Gastrocnemius medialis (tissue), 4 donors: ENCODE results near the gene SUCLG1. TPM values are rescaled to one million over a fixed set of nuclear protein-coding genes. Genes with fewer than 3 reads are reported as not detected.

Experiments
- ATAC-seq, 2 donors: fragments of 150-250 bp; one replicate each; pipeline ENCODE4 v1.9.1; 2016
- DNase-seq, 2 donors: peaks; one replicate each; pipeline ENCODE4 v3.0.0-alpha.2; 2019
- H3K27ac ChIP-seq, 4 donors: fragments of 200-600 bp; sonication (generic); 1 replicate in 1 of 4; 2 replicates in 3 of 4; pipeline ENCODE4 v1.5.1; 2016 to 2018; ENCODE audit warnings: mild to moderate bottlenecking in 2 of 4, moderate library complexity in 1 of 4
- H3K27me3 ChIP-seq, 3 donors: fragments of 200-600 bp; sonication (generic) in 2 of 3; 1 replicate in 1 of 3; 2 replicates in 2 of 3; pipeline versions ENCODE4 v1.5.1 to v1.6.0; 2016 to 2019; ENCODE audit warnings: mild to moderate bottlenecking in 1 of 3, moderate library complexity in 1 of 3
- H3K36me3 ChIP-seq, 2 donors: fragments of 200-600 bp; sonication (generic) in 1 of 2; one replicate each; pipeline ENCODE4 v1.5.1; 2017 to 2018
- H3K4me1 ChIP-seq, 2 donors: fragments of 200-600 bp; sonication (generic) in 1 of 2; one replicate each; pipeline ENCODE4 v1.5.1; 2016 to 2017; ENCODE audit warnings: mild to moderate bottlenecking in 2 of 2
- H3K4me3 ChIP-seq, 4 donors: fragments of 200-600 bp; sonication (generic) in 3 of 4; 1 replicate in 1 of 4; 2 replicates in 3 of 4; pipeline ENCODE4 v1.5.1; 2016 to 2019; ENCODE audit warnings: mild to moderate bottlenecking in 2 of 4
- H3K9me3 ChIP-seq, 3 donors: fragments of 200-600 bp; sonication (generic) in 2 of 3; 1 replicate in 1 of 3; 2 replicates in 2 of 3; pipeline ENCODE4 v1.5.1; 2016 to 2019
- POLR2A ChIP-seq, 2 donors: fragments of 450-650 bp; IDR thresholded peaks; one replicate each; pipeline ENCODE4 v1.6.1; 2017; ENCODE audit warnings: antibody characterized with exemption in 2 of 2, mild to moderate bottlenecking in 2 of 2, moderate library complexity in 2 of 2
- in situ Hi-C, 4 donors: fragments of 200-750 bp; cut with MboI; loops; one replicate each; pipeline versions ENCODE4 v1.15.0 to v1.8.0; 2017; ENCODE audit warnings: low sequenced_read_pairs in 4 of 4
- intact Hi-C: fragments of 100-400 bp; cut with DNase I; formaldehyde crosslinking; loops from one replicate; pipeline ENCODE4 v1.15.1; 2023; ENCODE audit warnings: low total_unique reads
- total RNA-seq, 4 donors: library from RNA; depleted of rRNA; stranded (reverse); fragments of >200 nt; gene quantifications; one replicate each; pipeline versions ENCODE4 v1.1.0 to v1.2.3, GENCODE V29; 2016
- TF ChIP-seq, protein P1 (sequence below), 5 experiments: fragments of 450-650 bp in 3 of 5; fragments of 200-600 bp in 2 of 5; sonication (generic) in 2 of 5; IDR thresholded peaks in 4 of 5; conservative IDR thresholded peaks in 1 of 5; 1 replicate in 4 of 5; 2 replicates in 1 of 5; pipeline ENCODE4 v1.5.1; 2016 to 2019; ENCODE audit warnings: antibody characterized with exemption in 5 of 5, mild to moderate bottlenecking in 3 of 5, moderate library complexity in 3 of 5

SUCLG1 gene
- total RNA-seq, 4 donors from 2014 or later: 96.9 to 136 (median 117) TPM

DNA sequence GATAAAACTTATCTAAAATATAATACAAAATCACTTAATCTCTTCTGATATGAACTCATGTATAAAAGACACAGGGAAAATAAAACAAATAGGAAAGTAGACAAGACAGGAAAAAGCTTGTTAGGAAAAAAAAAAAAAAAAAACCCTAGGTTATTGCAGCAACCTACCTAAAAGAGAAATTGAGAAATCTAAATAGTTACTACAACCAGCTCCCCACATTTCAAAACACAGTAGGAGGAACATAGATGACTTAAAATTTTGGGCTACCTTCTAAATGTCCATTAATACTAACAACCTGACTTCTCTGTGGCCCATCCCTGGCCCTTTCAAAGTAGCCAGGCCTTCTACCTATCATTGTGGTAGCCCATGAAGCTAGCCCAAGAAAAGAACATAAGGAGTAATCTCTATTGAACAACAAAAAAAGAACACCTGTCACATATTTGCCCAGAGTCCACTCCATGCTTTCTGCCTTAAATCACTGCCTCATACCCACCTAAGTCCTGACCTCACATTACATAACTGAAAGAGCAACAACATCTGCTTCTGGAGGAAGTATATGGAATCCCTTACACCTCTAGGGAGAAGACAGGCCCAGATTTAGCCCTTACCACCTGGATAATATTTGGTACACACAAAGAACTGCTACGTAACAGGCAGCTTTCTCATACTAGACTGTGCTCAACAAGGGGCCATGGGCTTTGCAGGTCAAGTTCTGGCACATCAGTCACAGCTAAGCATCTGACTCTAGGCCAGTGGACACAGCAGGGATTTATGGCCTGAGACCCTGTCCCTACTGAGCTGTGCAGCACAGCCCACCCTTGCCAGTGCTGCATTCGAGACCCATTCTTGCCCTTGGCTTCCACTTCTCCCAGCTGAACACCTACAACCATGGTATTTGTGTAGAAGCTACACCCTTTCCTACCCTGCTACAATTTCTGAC, 8.5 kb downstream of the SUCLG1 start:
- H3K27ac ChIP-seq: peak overlapping the region in 1 of 4 donors; percentile 39
- DNase-seq (no peak), ATAC-seq (no peak)
- intact Hi-C loops (no loop called here), in situ Hi-C loops (no loop called here)
- TF ChIP-seq, protein P1, sequence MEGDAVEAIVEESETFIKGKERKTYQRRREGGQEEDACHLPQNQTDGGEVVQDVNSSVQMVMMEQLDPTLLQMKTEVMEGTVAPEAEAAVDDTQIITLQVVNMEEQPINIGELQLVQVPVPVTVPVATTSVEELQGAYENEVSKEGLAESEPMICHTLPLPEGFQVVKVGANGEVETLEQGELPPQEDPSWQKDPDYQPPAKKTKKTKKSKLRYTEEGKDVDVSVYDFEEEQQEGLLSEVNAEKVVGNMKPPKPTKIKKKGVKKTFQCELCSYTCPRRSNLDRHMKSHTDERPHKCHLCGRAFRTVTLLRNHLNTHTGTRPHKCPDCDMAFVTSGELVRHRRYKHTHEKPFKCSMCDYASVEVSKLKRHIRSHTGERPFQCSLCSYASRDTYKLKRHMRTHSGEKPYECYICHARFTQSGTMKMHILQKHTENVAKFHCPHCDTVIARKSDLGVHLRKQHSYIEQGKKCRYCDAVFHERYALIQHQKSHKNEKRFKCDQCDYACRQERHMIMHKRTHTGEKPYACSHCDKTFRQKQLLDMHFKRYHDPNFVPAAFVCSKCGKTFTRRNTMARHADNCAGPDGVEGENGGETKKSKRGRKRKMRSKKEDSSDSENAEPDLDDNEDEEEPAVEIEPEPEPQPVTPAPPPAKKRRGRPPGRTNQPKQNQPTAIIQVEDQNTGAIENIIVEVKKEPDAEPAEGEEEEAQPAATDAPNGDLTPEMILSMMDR (IDR thresholded peaks at IDR 0.05 in 4 of 5, conservative IDR thresholded peaks at IDR 0.05 in 1 of 5): no peak
- TF ChIP-seq POLR2A (IDR thresholded peaks at IDR 0.05): no peak
- peaks cover 0 to 3% of the 10 kb centered on the region in 2 donors for H3K36me3 ChIP-seq
- H3K4me1 ChIP-seq: peaks cover 30 to 44% of the 10 kb centered on the region in 2 donors
- no peak overlapping the region for H3K4me3 ChIP-seq
- no peaks in the 10 kb centered on the region for H3K9me3 ChIP-seq
- H3K27me3 ChIP-seq: no peaks in the 10 kb centered on the region

DNA sequence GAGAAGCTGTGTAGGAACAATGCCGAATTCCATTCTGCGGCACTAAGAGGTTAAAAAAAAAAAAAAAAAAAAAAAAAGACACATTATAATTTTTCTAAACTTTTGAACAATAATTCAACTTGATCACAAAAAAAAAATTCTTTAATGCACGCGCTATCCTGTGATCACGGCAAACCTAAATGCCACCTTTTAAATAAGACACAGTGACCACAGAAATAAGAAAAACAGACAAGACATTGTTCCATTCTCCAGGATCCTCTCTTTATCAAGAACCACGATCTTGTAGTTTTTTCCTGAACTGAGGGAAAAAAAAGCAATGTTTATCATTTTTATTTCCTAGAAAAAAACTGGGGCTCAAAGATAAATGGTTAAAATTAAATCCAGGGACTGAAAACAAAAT, 9.4 kb downstream of the SUCLG1 start:
- ATAC-seq: no peak
- intact Hi-C loops (no loop called here), in situ Hi-C loops (no loop called here)
- Histone ChIP-seq H3K4me1 (peaks cover 30 to 42% of the 10 kb centered on the region in 2 donors), H3K4me3 (no peak overlapping the region), H3K36me3 (peaks cover 0 to 3% of the 10 kb centered on the region in 2 donors), H3K27ac (peak overlapping the region in 1 of 4 donors; percentile 39), H3K9me3 (no peaks in the 10 kb centered on the region), H3K27me3 (no peaks in the 10 kb centered on the region)
- TF ChIP-seq, protein P1 (IDR thresholded peaks at IDR 0.05 in 4 of 5, conservative IDR thresholded peaks at IDR 0.05 in 1 of 5): no peak
- no peak for TF ChIP-seq POLR2A (IDR thresholded peaks at IDR 0.05)
- DNase-seq: no peak

DNA sequence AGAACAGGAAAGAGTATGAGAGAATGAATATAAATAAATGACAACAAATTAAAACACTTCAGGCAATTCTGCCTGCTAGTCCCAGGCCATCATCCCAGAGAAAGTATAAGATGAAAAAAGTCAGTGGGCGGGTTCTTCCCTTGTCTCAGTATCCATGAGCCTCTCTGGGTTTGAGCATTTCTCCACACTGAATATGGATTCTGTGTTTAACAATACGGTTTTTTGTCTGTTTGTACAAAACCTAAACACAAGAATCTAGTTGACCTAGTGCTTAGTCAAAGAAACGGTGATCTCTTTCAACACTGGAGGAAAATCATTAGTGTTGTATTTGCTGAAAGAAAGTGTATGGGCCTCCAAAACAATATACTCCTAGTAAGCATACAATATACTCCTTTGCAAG, 10.0 kb downstream of the SUCLG1 start:
- TF ChIP-seq, protein P1 (IDR thresholded peaks at IDR 0.05 in 4 of 5, conservative IDR thresholded peaks at IDR 0.05 in 1 of 5): no peak
- no peak for TF ChIP-seq POLR2A (IDR thresholded peaks at IDR 0.05)
- in situ Hi-C loops: no loop called here
- Histone ChIP-seq H3K9me3 (no peaks in the 10 kb centered on the region), H3K27ac (no peak overlapping the region), H3K4me1 (peaks cover 25 to 35% of the 10 kb centered on the region in 2 donors), H3K36me3 (peaks cover 0 to 3% of the 10 kb centered on the region in 2 donors), H3K4me3 (no peak overlapping the region), H3K27me3 (no peaks in the 10 kb centered on the region)
- intact Hi-C loops: no loop called here
- no peak for ATAC-seq
- DNase-seq: no peak

GRCh38 chr2:84443477-84443876, 15.6 kb downstream of the SUCLG1 start:
- in situ Hi-C loops: no loop called here
- Histone ChIP-seq H3K36me3 (peaks cover 0 to 52% of the 10 kb centered on the region in 2 donors), H3K27me3 (no peaks in the 10 kb centered on the region), H3K4me3 (no peak overlapping the region), H3K4me1 (no peaks in the 10 kb centered on the region), H3K9me3 (no peaks in the 10 kb centered on the region), H3K27ac (no peak overlapping the region)
- TF ChIP-seq, protein P1 (IDR thresholded peaks at IDR 0.05 in 4 of 5, conservative IDR thresholded peaks at IDR 0.05 in 1 of 5): no peak
- TF ChIP-seq POLR2A (IDR thresholded peaks at IDR 0.05): no peak
- intact Hi-C loops: no loop called here
- DNase-seq: no peak
- no peak for ATAC-seq
